GM12801 (cell line): ENCODE results near the gene WWOX.

ENCODE experiments used
- TF ChIP-seq, protein P1 (sequence below): IDR thresholded peaks from one replicate; pipeline ENCODE4 v1.5.1; 2011; ENCODE audit warnings: control low read depth; ENCODE audit not compliant: insufficient read length; ENCODE audit errors: extremely low read depth

WWOX gene

DNA sequence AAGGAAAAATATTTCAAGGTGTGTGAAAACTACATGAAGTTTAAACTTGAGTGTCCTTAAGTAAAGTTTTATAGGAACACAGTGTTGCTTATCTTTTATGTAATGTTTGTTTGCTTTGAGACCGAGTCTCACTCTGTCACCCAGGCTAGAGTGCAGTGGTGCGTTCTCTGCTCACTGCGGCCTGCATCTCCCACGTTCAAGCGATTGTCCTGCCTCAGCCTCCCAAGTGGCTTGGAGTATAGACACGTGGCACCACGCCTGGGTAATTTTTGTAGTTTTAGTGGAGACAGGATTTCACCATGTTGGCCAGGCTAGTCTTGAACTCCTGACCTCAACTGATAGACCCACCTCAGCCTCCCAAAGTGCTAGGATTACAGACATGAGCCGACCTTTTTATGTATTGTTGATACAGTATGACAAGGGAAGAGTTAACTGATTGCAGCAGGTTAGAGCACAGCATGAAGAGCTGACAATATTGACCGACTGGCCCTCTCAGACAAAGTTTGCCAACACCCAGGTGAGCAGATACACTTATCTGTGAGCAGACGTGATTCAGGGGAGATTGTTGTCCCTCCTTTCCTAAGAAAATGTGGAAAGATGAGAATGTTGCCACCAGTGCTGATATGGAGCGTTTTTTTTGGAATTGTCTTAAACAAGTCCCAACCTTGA is 373.7 kb downstream of the WWOX start:
- TF ChIP-seq, protein P1, sequence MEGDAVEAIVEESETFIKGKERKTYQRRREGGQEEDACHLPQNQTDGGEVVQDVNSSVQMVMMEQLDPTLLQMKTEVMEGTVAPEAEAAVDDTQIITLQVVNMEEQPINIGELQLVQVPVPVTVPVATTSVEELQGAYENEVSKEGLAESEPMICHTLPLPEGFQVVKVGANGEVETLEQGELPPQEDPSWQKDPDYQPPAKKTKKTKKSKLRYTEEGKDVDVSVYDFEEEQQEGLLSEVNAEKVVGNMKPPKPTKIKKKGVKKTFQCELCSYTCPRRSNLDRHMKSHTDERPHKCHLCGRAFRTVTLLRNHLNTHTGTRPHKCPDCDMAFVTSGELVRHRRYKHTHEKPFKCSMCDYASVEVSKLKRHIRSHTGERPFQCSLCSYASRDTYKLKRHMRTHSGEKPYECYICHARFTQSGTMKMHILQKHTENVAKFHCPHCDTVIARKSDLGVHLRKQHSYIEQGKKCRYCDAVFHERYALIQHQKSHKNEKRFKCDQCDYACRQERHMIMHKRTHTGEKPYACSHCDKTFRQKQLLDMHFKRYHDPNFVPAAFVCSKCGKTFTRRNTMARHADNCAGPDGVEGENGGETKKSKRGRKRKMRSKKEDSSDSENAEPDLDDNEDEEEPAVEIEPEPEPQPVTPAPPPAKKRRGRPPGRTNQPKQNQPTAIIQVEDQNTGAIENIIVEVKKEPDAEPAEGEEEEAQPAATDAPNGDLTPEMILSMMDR = no peak

- TF ChIP-seq, protein P1 = no peak
Observed at GRCh38 chr16:78474762-78475161, 375.3 kb downstream of the WWOX start.

DNA sequence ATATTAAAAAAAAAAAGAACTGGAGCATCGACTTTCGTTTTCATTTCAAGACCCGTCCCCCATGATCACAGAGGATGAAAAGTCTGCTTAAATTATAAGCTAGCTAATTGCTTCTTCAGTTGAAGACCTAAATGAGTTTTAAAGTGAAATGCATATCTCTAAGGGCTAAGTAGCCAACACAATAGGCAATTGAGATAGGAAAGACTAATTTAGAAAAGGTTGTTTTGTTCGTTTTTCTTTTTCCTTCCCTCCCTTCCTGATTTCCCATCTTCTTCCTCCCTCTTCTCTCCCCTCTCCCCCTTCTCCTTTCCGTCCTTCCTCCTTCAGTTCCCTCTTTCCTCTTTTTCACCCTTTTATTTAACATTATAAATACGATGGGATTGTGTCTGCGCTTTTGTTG is 377.2 kb downstream of the WWOX start:
- TF ChIP-seq, protein P1 = no peak

GRCh38 chr16:78478267-78478861 is 378.9 kb downstream of the WWOX start:
- TF ChIP-seq, protein P1 = no peak

DNA sequence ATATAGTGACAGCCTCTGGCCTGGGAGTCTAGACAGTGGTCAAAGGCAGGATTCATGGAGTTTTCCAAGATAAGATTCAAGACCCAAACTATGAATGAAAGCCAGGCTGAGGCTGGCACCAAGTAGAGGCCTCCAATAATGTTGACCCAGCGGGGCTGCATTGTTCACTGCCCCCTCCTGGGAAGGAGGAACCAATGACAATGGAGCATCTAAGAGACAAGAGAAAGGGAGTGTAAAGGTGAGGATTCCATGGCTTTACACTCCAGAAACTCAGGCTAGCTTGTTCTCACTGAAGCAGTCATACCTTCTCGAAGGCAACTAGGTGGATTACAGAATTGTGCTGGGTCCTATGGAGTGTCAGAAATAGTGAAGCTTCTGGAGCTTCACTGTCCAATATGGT is 380.3 kb downstream of the WWOX start:
- TF ChIP-seq, protein P1 = no peak

DNA sequence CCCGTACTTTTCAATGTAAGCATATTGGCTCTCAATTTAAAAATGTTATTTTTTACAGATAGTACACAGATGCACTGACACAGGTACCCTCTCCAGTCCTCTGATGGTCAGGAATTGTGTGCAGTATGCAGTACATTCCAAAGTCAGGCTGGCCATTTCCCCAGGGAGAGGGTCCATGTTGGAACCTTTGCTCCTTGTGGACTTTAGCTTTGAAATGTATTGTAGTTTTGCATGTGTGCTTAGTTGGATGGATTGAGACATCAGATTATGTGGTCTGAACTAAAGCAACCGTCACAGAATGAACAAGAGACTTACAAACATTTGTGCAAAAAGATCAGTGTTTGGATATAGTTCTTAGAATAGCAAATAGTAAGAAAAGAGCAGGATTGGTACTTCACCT is 381.1 kb downstream of the WWOX start:
- TF ChIP-seq, protein P1 = no peak

- TF ChIP-seq, protein P1 = no peak
Observed at GRCh38 chr16:78483124-78483992, 383.9 kb downstream of the WWOX start.
